ENCODE results near the gene MAP6D1. TPM values are rescaled to one million over a fixed set of nuclear protein-coding genes. Genes with fewer than 3 reads are reported as not detected.

The MAP6D1 gene
- total and polyA plus RNA-seq, 2 experiments from 2014 or later: 7.8 to 10.3 TPM

GRCh38 chr3:183807881-183808280 is 17.5 kb downstream of the MAP6D1 start:
- no peak for DNase-seq (ENCODE audit: low read depth in 1 of 2, low spot score in 1 of 2)
- TF ChIP-seq CTCF (IDR thresholded peaks at IDR 0.05; ENCODE audit: low read depth, low read length): no peak
- Histone ChIP-seq H3K4me1 (ENCODE audit: low read depth) (no peaks in the 10 kb centered on the region), H3K27ac (no peak overlapping the region), H3K27me3 (no peaks in the 10 kb centered on the region), H3K36me3 (peaks cover 65% of the 10 kb centered on the region), H3K9me3 (ENCODE audit: low read depth) (no peaks in the 10 kb centered on the region), H3K4me3 (no peak overlapping the region)

- H3K9me3 ChIP-seq (ENCODE audit: low read depth): no peaks in the 10 kb centered on the region
- TF ChIP-seq CTCF (IDR thresholded peaks at IDR 0.05; ENCODE audit: low read depth, low read length): no peak
- H3K36me3 ChIP-seq: peaks cover 70% of the 10 kb centered on the region
- H3K4me3 ChIP-seq: no peak overlapping the region
- no peak overlapping the region for H3K27ac ChIP-seq
- H3K4me1 ChIP-seq (ENCODE audit: low read depth): no peaks in the 10 kb centered on the region
- no peak for DNase-seq (ENCODE audit: low read depth in 1 of 2, low spot score in 1 of 2)
- no peaks in the 10 kb centered on the region for H3K27me3 ChIP-seq
These were observed 18.1 kb downstream of the MAP6D1 start for GRCh38 chr3:183807209-183807728.

- Histone ChIP-seq H3K9me3 (ENCODE audit: low read depth) (no peaks in the 10 kb centered on the region), H3K27ac (no peak overlapping the region), H3K4me3 (no peak overlapping the region), H3K4me1 (ENCODE audit: low read depth) (no peaks in the 10 kb centered on the region), H3K36me3 (peaks cover 81% of the 10 kb centered on the region), H3K27me3 (no peaks in the 10 kb centered on the region)
- DNase-seq (ENCODE audit: low read depth in 1 of 2, low spot score in 1 of 2): peak in 1 of 2 donors; percentile 36
- TF ChIP-seq CTCF (IDR thresholded peaks at IDR 0.05; ENCODE audit: low read depth, low read length): no peak
These were observed 22.4 kb downstream of the MAP6D1 start for GRCh38 chr3:183802989-183803388.

- Histone ChIP-seq H3K27me3 (no peaks in the 10 kb centered on the region), H3K9me3 (ENCODE audit: low read depth) (no peaks in the 10 kb centered on the region), H3K4me3 (no peak overlapping the region), H3K36me3 (peaks cover 77% of the 10 kb centered on the region), H3K4me1 (ENCODE audit: low read depth) (no peaks in the 10 kb centered on the region), H3K27ac (no peak overlapping the region)
- DNase-seq (ENCODE audit: low read depth in 1 of 2, low spot score in 1 of 2): no peak
- TF ChIP-seq CTCF (IDR thresholded peaks at IDR 0.05; ENCODE audit: low read depth, low read length): no peak
These were observed 23.8 kb downstream of the MAP6D1 start for GRCh38 chr3:183801601-183802000.

- H3K27ac ChIP-seq: peak overlapping the region; percentile 30
These were observed 25.0 kb downstream of the MAP6D1 start for GRCh38 chr3:183800243-183800863.

More at GRCh38 chr3:183800243-183800863, 25.0 kb downstream of the MAP6D1 start:
- no peak for DNase-seq (ENCODE audit: low read depth in 1 of 2, low spot score in 1 of 2)
- no peaks in the 10 kb centered on the region for H3K9me3 ChIP-seq (ENCODE audit: low read depth)
- peaks cover 67% of the 10 kb centered on the region for H3K36me3 ChIP-seq
- no peaks in the 10 kb centered on the region for H3K4me1 ChIP-seq (ENCODE audit: low read depth)
- H3K27me3 ChIP-seq: no peaks in the 10 kb centered on the region
- H3K4me3 ChIP-seq: no peak overlapping the region
- no peak for TF ChIP-seq CTCF (IDR thresholded peaks at IDR 0.05; ENCODE audit: low read depth, low read length)

Measured in cardiac muscle cell (in vitro differentiated cells and primary cell).